LNCAP (cell line): Measurements from ENCODE around the gene CHORDC1.

Experiments
- TF ChIP-seq, protein P1 (sequence below): fragments of 450-650 bp; IDR thresholded peaks from 2 replicates; pipeline ENCODE4 v1.5.1; 2017; ENCODE audit warnings: mild to moderate bottlenecking

The CHORDC1 gene

GRCh38 chr11:90246468-90246867 lies 23.6 kb upstream of the CHORDC1 start:
- TF ChIP-seq, protein P1, sequence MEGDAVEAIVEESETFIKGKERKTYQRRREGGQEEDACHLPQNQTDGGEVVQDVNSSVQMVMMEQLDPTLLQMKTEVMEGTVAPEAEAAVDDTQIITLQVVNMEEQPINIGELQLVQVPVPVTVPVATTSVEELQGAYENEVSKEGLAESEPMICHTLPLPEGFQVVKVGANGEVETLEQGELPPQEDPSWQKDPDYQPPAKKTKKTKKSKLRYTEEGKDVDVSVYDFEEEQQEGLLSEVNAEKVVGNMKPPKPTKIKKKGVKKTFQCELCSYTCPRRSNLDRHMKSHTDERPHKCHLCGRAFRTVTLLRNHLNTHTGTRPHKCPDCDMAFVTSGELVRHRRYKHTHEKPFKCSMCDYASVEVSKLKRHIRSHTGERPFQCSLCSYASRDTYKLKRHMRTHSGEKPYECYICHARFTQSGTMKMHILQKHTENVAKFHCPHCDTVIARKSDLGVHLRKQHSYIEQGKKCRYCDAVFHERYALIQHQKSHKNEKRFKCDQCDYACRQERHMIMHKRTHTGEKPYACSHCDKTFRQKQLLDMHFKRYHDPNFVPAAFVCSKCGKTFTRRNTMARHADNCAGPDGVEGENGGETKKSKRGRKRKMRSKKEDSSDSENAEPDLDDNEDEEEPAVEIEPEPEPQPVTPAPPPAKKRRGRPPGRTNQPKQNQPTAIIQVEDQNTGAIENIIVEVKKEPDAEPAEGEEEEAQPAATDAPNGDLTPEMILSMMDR = no peak

DNA sequence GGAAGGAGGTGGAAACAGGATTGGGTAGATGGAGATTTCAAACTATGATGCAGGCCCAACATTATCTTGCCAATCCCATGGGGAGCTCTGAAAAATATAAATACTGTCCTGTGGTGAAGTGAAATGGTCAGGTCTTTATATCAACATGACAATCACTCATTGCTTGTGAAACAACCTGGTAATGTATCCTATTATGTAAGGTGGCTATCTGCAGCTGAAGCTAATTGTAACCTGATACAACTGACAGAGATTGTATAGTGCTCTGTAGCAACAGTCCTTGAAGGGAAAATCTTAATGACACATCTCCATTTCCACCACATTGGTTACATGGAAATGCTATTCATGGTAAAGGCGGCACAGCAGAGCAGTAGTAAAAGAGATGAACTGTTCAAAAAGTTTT lies 20.7 kb upstream of the CHORDC1 start:
- TF ChIP-seq, protein P1 = no peak

DNA sequence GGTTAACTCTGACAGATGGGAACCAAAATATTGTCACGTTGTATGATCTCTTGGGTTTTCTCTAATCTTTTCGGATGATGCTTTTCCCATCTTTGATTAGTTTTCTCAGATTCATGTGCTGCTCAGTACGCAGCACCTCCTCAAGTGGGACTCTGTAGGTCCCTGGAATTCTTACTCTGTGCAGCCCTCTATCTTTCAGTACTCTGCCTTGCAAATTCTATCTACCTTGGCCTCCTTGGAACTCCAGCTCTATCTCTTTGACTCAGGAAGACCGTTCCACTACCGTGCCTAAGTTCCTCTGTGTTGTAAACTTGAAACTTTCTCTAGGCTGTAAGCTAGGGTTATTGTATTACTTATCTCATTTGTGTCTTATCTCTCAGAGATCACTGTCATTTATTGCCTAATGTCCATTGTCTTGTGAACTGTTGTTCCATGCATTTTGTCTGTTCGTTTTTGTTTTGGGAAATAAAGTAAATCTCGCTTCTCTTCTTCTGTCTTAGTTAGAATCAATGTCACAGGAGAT lies 20.1 kb upstream of the CHORDC1 start:
- TF ChIP-seq, protein P1 = no peak

DNA sequence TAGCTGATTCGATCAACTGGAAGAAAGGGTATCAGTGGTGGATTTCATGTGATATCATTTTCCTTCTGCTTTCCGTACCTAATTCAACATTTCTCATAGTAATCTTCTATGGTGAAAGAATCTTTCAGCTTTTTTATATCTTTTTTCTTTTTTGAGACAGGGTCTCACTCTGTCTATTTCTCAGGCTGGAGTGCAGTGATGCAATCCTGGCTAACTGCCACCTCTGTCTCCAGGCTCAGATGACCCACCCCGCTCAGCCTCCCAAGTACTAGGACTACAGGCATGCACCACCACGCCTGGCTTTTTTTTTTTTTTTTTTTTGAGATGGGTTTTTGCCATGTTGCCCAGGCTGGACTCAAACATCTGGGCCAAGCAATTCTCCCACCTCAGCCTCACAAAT lies 18.6 kb upstream of the CHORDC1 start:
- TF ChIP-seq, protein P1 = no peak

DNA sequence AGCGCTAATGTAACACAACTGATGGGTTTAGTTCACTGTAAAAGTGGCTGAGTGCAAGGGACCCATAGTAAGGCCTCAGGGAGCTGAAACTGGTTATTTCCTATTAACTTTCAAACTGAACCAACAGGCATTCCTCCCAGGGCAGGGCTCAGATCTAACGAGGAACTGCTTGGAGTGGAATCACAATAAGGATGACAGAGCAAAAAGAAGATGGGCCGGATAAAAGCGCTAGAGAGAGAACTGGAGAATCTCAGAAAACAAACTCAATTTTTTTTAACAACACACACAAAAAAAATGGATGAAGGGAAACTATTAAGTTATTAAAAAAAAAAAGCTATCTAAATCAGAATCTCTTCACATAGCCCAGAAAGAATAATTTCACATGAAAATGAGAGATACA lies 14.2 kb upstream of the CHORDC1 start:
- TF ChIP-seq, protein P1 = no peak

- TF ChIP-seq, protein P1 = no peak
Observed at GRCh38 chr11:90235526-90235925, 12.7 kb upstream of the CHORDC1 start.

DNA sequence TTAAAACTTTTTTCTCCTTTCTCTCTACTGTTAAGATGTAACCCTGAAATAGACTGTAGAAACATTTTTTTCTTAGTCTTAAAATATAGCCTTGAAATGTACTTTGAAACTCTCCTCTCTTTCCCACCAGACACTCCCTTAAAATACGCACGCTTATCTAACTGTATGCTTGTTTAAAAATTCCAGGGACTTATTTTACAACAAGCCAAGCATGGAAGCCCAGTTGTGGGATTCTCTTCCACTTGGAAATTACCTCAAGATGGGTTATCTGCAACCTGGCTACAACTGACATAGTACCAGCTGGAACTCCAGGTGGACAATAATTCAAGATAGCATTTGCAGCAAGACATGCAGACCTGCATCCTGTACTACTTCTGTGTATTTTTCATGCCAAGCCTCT lies 12.1 kb upstream of the CHORDC1 start:
- TF ChIP-seq, protein P1 = no peak

DNA sequence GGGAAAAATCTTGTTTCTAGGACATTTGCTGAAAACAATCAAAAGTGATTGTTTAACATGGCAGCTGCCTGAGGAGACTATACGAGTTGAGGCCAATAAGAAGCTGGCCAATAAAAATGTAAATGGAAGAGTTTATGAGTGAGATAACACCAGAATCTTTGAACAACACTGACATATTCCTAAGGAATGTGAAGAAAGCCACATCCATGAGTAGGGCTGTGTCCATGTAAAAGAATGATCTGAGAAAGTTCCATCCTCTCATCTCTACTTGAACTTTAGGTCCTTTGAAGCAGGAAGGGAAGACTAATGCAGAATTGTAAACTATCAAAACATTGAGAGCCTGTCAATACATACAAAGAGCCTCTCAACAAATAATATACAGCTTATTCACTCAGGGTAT lies 6.9 kb upstream of the CHORDC1 start:
- TF ChIP-seq, protein P1 = no peak
